NT2/D1 (cell line): ENCODE results near the gene LSG1.

Experiments
- SUZ12 ChIP-seq: IDR thresholded peaks from 2 replicates; pipeline ENCODE4 v1.6.1; 2011; ENCODE audit not compliant: insufficient read length, insufficient read depth; ENCODE audit errors: extremely low read depth
- YY1 ChIP-seq: IDR thresholded peaks from 2 replicates; pipeline ENCODE4 v1.6.1; 2011; ENCODE audit not compliant: insufficient read length, insufficient read depth
- ZNF274 ChIP-seq: IDR thresholded peaks from 2 replicates; pipeline ENCODE4 v1.6.1; 2011; ENCODE audit warnings: mild to moderate bottlenecking, low read depth, low read length

DNA sequence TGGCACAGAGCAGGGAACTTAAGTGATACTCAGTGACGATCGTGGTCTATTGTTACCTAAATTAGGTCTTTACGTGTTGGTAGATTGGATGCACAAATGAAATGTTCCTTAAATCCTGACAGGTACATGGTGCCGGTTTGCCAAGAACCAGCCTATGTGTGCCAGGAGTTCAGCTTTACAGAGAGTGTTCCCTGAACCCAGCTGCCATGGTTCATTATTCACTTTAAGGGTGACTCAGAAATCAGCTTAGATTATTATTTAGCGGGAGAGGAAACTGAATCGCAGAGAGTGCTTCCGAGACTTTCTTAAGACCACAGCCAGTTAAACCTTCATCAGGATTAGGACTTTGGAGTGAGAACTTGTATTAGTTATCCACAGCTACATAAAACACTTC, 35.2 kb upstream of the LSG1 start:
- no peak for TF ChIP-seq SUZ12
- TF ChIP-seq ZNF274 = no peak
- TF ChIP-seq YY1 = no peak
